Hematopoietic multipotent progenitor cell treated with erythropoietin and hydrocortisone succinate and interleukin-3 and kit ligand, for 4 days (in vitro differentiated cells): ENCODE results near the gene PDZRN3.
"Not testable (repeated sequence)": the region's sequence is repeated elsewhere in the genome, so short reads cannot be mapped to it uniquely, and the experiment has no call there.

Experiments used
- DNase-seq: peaks from one replicate; pipeline ENCODE4 v3.0.0-alpha.2; 2015

The PDZRN3 gene

DNA sequence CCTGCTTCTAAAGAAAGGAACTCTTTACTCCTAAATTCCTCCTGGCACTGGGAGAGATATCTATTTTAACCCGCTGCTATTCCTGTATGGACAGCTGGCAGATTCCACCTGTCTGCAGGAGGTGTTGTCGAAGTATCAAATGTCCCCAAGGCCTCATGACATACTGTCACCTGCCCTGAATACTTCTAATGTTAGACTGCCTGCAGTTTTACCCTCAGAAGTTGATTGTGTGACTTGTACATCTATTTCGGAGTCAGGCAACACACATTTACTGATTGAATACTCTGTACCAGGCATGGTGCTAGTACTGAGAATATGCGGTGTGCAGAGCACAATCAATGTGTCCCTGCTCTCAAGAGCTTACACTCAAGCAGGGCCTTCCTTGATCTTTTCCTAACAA lies 38.6 kb downstream of the PDZRN3 start:
- DNase-seq, result no peak

DNA sequence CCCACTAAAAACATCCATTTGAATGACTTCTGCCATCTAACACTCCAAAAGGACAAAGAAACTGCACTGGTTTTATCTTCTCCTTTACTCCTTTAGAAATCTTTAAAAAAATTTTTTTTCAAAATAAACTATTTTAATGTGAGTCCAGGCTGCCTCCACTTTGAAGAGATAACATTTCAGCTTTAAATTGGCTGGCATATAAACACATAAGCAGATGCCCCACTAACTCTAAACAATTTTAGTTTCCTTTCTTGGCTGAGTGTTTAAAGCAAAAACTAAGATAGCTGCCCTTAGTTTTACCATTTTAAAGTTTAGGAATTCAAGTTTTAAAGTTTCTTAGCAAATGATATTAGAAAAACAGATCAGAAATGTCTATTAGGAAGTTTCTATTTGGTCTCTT lies 39.9 kb downstream of the PDZRN3 start:
- DNase-seq, result no peak

DNA sequence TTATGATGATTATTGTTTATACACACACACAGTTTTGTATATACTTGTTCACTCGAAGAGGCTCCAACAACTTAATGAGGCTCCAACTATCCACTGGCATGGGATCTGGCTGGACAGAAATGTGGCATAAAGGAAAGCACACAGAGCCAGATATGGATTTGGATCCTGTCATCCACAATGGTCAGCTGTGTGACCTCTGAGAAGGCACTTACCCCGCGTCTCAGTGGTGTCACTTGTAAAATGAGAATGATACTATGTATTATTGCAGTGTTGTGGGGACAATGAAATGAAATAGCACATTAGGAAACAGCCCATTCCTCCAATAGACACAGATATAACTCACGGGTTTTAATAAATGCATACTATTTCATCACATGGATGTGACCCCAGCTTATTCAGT lies 42.2 kb downstream of the PDZRN3 start:
- DNase-seq, result no peak

DNA sequence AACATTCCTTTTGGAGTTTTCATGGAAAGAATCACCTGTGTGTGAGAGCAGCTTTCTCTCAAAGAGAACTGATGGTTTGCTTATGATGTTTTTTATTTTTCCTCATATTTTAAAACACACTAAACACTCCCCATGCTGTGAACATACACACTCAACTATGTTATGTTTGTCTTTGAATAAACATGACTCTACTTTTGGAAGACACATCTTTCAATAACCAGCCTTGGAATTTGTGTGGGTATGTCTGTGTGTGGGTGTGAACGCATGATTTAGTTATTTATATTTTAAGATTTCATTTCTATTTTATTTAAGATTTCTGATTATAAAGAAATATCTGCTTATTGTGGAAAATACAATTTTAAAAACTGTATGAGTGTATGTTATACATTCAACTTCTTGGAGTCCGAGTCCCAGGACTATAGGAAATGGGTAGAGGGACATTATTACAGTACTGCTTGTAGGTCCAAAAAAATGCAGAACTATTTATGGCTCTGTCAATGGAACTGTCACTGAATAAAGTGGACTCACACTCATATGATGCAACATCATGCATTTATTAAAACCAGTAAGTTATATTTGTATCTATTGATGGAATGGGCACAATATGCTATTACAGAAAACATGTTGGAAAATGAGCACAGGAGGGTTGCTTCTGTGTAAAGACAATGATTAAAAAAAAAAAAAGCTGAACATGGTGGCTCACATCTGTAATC lies 43.5 kb downstream of the PDZRN3 start:
- DNase-seq, result no peak

DNA sequence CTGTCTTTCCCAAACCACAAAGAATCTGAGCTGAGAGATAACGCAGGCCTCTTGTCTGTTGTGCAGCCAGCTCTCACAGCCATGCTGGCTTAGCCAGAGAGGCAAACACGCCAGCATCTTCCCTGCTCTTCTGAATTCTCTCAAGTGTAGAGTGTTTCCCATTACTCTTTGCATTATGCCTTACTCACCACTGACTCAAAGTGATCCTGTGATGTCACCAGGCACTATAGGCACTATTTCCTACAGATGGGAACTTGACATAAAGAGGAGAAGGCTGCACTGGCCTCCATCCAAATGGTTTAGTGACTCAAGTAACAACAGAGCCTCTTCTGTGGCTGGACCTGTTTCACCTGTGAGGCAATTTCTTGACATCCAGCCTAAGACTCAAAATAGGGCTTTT lies 44.4 kb downstream of the PDZRN3 start:
- DNase-seq, result no peak

DNA sequence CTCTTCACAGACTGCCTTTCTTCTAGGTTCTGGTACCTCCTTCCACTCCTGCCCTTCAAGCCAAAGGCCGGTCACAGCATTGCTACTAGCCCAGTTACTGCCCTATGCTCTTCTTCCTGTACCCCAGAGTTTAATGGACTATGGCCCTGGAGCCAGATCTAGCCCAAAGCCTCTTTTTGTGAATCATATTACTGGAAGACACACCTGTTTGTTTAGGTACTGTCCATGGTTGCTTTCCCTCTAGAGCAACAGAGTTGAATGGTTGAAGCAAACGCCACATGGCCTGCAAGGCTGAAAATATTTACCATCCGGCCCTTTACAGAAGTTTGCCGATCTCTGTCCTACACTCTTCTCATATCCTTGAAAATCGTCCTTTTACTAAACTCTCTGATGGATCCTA lies 47.0 kb downstream of the PDZRN3 start:
- no peak for DNase-seq

DNA sequence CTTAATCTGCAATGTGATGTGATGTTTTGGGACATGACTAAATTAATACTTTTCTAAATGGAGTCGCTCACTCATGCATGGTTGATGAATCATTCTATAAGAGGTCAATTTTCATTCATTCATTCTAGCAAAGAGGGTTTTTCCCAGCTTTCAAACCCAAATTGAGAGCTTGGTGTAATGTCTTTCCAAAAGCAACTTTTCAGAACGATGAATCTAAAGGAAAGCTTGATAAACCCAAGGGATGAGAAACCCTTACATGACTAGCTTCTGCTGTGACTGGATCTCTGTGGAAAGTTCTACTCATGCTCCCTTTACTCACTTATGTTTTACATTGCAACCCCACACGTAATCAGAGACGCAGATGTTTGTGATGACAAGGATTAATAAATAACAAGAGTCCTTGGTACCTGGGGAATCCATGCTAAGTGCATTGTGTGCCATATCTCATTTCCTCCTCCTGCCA lies 47.7 kb downstream of the PDZRN3 start:
- no peak for DNase-seq

DNA sequence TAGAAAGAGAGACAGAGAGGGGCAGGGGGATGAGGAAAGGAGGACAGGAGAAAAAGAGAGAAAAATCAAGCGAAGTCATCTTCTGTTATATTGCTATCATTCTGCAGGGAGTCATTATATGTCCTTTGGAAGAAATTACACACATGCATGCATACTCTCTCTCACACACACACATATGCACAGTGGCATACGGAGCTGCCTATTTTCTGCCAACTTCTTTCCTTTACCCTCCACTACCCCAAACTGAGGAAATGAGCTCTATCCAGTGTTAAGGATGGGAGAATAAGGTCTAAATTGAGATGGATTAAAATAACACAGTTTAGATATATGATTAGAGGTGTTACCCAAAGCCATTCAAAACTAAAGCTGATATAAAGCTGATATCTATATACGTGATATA lies 48.8 kb downstream of the PDZRN3 start:
- no peak for DNase-seq

DNA sequence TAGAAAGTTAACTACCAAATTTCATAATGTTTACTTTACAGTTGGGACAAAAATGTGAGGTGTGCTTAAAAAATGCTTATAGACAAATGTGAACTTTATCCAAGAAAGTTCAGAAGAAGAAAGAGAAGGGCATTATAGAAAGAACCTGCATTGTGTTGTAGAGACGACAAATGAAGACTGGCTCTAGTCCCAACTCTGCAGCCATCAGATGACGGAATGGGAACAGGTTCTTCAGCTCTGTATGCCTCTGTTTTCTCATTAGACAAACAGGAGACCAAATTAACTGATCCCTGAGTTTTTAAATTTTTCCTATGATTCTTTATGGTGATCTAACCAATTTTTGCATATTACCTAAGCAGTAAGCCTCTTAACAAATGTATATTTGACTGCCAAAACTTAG lies 49.2 kb downstream of the PDZRN3 start:
- DNase-seq, result no peak

DNA sequence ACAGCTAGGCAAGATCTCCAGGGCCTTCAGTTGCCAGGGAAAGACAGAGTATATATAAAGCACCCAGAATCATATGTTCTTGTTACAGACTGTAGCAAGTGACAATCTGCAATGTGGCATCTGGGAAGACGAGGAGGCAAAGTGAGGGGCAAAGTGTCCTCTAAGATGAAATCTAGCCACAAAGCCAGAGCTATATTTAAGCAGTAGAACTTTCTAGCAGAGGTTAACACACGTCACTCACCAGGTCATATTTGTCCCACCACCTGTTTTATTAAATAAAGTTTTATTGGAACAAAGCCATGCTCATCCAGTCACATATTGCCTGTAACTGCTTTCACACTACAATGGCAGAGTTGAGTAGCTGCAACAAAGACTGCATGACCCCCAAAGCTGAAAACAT lies 51.5 kb downstream of the PDZRN3 start:
- no peak for DNase-seq

DNA sequence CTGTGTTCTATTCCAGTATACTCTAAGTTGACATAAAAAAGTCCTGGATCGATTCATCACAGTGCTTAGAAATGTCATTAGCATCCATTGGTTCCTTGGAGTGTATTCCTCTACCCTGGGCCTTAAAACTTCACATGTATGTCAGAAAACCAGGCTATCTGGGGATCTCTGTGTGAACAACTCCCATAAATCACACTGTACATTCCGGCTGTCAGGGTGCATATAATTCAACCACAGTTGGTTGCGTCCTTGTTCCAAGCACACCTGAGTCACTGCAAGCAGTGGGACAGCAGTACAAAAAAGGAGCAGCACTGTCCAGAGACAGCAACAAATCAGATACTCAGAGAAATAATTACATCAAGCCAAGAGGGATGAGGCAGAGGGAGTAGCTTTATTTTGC lies 52.4 kb downstream of the PDZRN3 start:
- no peak for DNase-seq

DNA sequence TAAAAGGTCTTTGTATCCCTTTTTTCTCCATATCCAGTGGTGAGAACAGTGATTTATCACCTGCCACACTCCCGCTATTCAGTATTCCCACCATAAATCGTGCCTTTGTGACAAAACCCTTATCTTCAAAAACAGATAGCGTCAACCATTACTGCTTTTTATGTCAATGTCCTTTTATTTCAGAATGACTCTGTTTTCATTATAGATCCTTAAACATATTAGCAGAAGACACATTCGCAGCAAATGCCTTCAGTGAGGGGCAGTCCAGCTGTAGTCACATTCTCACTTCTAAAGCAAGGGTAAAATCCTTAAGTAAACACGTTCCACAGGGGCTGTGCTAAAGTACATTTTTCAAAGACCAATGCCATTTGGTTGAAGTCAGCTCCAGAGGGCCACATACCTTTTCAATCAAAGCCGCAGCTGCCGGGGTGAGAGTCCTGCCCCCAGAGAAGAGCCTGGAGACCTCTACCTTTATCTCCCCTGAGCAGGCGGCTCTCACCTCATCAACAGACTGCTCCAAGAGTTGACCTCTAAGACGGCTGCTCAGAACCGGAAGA lies 53.4 kb downstream of the PDZRN3 start:
- no peak for DNase-seq

DNA sequence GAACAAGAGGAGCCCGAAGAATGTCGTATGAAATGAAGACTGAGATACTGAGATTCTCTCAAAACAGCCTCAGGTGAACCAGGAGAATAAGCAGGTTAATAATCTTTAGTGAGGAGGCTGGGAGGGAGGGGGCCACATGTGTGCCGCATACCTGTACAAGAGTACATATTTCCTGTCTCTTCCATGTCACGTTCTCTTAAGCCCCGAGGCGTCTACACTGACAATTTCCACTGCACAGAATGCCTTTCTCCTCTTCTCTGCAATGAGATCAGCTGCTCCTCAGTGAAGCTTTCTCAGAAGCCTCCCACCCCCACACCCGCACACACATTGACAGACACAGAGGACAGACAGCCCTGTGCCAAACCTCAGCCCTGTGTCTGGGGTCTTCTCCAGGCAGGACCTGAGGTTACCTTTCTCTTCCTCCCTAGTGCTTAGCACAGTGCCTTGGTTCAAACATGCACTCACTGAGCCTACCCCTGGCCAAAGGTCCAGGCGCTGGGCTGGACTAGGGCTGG lies 55.4 kb downstream of the PDZRN3 start:
- no peak for DNase-seq

DNA sequence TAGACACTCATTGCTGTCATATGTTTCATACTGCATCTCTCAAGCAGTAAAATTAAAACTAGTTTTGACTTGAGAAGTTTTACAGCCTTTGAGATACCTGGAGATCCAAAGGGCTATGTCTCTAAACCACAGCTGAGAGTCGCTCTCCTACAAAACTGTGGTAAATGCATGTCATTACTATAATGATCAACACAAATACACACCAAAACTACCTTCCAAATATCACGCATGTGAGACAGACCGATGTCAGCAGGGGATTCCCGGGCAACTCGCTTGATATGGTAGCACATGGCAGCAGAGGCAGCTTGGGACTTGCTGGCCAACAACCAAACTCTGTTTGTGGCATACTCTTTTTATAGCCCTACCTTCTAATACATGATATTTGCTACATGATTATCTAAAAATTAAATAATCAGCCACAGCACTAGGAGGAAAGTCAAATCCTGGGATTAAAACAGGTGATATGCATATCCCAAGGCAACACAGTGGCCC lies 56.3 kb downstream of the PDZRN3 start:
- no peak for DNase-seq

DNA sequence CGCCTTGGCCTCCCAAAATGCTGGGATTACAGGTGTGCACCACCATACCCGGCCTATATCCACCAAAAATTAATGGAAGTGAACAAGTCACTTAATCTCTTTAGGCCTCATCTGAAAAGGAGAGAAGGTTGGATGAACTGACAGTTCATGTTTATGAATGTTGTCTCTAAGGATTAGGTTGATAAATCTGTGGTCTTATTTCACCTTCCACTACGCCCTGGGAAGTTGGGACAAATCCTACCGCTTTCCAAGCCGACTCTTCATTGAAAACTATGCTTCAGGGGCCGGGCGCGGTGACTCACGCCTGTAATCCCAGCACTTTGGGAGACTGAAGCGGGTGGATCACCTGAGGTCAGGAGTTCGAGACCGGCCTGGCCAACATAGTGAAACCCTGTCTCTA lies 59.4 kb downstream of the PDZRN3 start:
- not testable (repeated sequence) for DNase-seq

DNA sequence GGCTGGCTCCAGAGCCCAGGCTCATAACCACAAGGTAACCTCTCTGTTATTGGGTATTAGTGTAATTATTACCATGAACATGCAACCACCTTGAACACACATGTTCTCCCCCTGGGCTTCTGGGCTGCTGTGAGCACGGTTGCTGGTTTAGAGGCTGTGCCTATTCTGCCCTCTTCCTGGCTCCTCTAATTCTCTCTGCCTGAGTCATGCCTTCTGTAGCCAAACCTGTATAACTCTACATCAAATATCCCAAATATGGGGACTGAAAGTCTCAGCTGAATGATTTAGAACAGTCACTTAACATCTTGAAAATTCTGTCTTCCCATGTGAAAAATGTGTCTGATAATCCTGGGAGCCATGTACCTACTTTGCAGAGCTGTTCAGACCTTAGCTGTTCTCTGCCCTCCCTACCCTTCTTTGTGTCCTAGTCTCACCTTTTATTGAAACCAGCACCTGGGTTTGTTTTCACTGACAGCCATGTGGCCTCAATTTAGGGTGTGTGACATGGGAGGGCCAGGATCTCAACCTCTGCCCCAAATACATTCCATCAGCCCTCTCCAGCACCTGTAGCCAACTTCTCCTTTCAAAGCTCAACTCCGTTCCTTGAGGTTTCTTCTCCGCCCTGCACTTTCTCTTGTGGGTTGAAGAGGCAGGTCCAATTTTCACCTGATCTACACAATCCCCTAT lies 60.7 kb downstream of the PDZRN3 start:
- DNase-seq, result no peak

DNA sequence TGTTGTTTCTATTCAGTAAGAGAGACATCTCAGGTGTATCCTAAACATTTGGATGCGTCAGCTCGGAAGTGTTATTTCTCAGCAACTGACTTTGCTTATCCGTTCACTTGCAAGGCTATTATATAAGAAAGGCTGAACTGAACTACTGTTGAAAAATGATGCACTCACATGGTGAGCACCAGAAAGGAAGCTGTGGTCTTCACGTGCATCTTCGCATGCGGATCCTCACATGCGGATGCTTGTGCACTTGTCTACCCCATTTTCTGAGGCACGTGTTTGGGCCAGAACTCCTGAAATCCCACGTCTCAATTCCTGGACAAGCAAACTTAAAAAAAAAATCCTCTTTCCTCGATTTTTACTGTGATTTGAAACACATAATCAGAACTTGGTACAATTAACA lies 63.2 kb downstream of the PDZRN3 start:
- DNase-seq, result no peak

DNA sequence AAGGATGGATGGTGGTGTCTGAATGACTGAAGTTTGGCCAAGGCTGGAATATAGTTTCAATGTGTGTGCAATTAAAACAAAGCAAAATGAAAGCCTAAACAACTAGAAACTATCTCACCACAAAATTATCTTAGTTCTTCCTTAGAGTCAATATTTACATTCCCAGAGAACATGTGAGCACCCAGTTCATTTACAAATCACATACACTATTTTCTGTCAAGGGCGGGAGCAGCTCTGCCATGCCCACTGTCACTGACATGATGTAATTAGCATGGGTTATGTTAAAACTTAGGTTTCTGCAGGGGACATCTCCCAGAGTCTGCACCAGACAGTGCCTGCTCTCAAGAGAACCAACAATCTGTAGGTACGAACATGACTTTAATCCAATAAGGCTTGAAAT lies 65.0 kb downstream of the PDZRN3 start:
- no peak for DNase-seq

DNA sequence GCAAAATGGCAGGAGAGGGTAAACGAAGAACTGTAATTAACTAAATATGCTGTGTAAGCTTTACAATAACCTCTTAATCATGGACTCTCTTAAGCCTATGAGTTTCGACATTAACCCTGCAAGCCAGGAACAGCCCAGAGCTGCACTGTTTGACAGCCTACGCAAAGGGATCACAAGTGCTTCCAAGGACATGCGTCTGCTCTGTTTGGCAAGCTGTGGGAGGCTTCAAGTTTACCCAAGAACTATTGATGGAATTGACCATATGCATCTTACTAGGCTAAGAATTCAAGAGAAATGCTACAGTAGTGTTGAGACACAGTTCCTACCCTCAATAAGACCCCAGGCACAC lies 66.0 kb downstream of the PDZRN3 start:
- no peak for DNase-seq

DNA sequence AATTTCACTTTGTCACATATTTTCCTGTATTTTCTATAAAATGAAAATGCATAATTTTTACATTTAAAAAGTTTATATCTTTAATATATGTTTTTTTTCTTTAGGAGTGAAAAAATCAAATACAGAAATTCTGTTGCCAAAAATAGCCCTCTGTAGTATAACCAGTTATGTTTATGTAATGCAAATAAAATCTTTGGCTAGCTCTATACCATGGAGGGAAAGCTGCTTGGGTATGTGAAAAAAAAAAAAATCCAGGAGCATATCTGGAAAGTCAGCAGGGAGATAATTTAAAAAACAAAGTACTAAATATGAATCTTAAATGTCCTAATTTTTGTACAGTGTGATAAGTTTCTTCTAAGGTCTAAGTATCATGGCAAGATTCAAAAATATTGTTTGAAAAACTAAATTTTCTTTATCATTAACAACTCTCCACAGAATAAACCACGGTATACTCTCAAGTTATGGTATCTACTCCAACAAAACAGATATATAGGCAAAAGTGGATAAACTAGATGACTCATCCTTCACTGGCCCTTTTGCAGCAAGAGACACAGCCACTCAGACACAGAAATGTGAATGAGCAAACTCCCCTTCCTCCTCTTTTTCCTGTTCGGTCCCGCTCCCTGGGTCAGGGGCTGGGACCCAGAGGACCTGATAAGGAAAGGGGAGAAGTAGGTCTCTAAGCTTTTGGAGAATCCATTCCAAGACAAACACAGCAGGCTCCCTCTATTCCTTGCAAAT lies 66.6 kb downstream of the PDZRN3 start:
- no peak for DNase-seq

DNA sequence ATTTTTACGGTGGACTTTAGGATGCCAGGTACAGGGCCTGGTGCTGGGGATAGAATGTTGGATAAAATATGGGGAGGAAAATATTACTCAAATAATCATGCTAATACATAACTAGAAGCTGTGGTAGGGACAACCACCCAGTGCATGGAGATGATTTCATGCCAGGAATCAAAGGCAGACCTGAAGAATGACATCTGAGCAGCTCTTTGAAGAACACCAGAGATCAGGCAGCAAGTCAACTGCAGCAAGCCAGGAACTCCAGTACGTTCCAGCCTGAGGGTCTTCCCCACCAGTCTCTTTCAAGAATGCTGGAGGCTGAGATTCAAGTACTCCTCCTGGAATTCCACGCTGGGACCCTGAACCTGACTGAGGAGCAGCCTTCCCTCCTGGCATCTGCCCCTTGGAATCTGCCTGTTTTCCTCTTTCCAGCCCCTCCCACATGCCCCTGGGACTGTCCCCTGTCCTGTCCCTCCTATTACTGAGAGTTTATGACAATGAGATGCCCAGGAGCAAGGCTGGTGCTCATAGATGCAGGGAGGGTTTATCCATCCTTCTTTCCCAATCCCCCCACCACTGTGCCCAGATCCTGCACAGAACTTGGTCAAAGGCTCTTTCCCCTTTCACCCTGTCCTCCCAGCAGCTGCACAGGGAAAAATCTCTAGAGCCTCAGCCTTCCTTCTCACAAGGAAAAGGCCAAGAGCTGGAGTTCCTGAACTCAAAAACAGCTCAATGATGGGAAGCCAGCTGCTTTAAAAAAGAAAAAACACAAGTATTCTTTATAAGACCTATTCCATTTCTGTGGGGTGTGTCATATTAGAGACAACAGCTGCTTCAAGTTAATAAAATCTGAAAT lies 68.0 kb downstream of the PDZRN3 start:
- DNase-seq, result no peak

DNA sequence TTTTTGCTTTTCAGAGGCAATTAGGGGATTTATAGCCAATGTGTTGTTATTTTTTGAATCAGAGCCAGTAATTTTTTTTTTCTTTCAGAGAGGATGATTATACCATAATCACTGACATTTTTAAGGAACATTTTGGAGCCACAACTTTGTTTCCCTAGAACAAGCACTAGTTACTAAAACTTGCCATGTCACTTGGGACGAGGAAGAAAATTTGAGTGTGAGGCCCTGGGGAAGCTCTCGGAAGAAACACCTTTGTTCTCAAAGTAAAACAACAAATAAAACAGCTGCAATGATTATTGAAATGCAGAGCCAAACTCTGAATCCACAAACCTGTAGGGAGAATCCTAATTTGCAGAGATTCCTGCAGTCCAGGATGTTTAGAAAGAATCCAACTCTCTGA lies 69.7 kb downstream of the PDZRN3 start:
- no peak for DNase-seq

DNA sequence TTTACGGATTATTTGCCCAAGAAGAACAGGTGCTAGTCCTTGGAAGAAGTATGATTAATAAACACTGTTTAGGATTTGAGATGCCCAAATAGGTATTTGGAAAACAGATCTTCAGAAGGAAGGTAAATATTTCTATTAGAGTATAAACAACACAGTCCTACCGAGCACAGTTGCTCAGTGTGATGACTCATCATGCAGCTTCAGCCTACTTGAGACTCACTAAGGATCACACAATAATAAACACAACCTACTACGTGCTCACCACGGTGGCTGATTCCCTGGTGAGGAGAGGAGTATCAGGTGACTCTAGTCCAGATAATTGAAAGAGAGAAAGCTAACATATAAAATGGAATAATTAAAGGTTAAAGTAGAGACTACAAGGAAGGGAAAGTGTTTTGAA lies 72.0 kb downstream of the PDZRN3 start:
- DNase-seq, result no peak
